DMS 273 (cell line): ENCODE data around the gene CD300H.

ENCODE experiments used
- DNase-seq: peaks from one replicate; lab custom pipeline; 2025; ENCODE audit not compliant: unreplicated experiment; lab: John Stamatoyannopoulos, UW

CD300H gene

DNA sequence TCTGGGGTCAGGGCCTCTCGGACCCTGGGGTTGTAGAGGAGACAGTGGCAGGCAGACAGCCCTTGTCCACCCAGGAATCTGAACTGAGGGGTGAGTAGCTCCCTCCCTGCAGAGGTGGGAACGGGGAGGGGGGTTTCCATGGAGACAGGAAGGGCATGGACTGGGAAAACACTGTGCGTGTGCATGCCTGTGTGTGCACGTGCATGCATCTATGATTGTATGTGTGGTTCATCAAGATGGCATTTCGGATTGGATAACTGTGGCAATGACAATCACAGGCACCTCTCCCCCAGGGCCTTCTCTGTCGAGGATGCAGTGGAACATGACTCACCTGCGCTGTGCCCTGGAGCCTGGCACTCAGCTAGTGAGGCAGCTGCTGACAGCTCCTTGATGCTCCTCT lies 15.3 kb downstream of the CD300H start:
- no peak for DNase-seq

GRCh38 chr17:74550602-74551001 lies 16.7 kb downstream of the CD300H start:
- DNase-seq = no peak

DNA sequence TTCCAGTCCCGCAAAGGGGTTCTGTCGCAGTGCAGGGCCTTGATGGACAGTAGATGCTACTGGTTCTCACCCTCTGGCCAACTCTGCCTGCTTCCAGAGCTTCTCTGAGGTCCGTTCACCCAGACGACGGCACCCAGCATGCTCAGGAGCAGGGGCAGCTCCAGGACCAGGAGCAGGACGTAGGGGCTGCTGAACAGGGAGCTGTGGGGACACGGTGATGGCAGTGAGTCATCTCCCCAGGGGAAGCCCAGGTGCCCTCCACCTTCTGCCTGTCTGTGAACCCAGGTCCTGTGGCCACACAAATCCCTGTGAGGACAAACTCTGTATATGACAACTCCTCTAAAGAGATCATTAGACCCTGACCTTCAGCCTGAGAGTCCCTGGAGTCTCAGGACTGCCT lies 18.0 kb downstream of the CD300H start:
- no peak for DNase-seq

- no peak for DNase-seq
Observed at GRCh38 chr17:74547736-74548135, 19.6 kb downstream of the CD300H start.

GRCh38 chr17:74547264-74547663 lies 20.0 kb downstream of the CD300H start:
- no peak for DNase-seq

- no peak for DNase-seq
Observed at GRCh38 chr17:74546586-74546985, 20.7 kb downstream of the CD300H start.

DNA sequence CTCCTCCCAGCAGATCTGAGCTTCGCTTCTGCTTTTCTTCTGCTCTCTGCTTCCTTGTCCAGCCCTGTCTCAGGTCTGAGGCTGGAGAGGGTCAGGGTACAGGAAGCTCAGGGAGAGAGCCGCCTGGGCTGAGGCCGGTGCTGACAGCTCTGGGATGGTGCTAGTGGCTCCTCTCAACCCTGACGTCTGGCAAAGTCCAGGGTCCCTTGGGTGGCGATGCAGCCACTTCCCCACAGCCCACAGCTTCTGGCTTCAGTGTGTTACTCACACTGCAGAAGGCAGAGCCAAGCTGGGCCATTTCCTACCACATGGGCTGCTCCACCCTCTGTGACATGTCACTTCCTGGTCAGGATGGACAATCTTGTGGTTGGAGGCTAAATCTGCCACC lies 21.5 kb downstream of the CD300H start, which contains the start of gene CD300C:
Gene CD300C (minus strand): TSS at position 273 of the 388 bp plus-strand sequence. CDS start 333 bp downstream, outside the sequence.
- peak; percentile 11 for DNase-seq

DNA sequence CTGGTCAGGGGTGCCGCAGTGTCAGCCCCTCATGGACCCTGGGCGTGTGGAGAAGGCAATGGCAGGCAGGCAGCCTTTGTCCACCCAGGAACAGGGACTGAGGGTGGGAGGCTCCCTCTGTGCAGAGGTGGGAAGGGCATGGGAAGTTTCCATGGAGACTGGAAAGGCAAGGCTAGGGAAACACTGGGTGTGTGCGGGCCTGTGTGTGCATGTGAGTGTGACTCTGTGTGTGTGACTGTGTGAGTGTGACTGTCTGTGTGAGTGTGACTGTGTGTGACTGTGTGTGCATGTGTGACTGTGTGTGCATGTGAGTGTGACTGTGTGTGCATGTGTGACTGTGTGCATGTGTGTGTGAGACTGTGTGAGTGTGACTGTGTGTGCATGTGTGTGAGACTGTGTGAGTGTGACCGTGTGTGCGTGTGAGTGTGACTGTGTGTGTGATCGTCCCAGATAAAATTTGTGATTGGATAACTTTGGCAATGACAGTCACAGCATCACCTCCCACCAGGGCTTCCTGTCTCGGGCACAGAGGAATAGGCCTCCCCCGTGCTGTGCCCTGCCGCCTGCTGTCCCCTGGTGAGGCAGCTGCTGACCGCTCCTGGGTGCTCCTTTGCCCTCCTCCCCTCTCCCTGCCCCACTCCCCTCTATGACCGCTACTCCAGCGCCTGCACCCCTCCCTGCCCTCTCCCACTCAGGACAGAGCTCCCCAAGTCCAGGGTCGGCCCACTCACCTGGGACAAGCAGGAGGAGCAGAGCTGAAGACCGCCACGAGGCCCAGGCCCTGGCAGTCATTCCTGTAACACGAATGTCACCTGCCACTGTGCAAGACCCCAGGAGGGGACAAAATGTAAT lies 22.1 kb downstream of the CD300H start:
- DNase-seq = no peak

- no peak for DNase-seq
Observed at GRCh38 chr17:74543891-74544760, 23.2 kb downstream of the CD300H start.

DNA sequence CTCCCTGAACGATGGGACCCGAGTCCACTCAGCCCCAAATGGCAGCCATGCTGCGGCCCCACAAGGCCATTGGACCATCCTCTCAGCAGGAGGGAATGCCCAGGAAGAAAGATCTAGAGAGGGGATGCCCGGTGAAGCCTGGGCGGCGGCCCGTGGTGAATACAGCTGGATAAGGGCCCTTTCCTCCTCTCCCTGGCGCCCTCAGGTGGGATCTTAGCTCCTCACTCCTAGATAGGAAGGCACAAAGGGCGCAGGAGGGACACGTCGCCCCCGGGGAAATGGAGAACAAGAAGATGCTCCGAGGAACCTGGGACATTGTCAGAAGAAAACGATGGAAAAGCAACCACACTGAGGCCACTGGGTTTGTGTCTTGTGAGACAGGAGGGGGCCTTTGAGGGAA lies 23.9 kb downstream of the CD300H start:
- DNase-seq = no peak

- DNase-seq = no peak
Observed at GRCh38 chr17:74542727-74543383, 24.5 kb downstream of the CD300H start.

- DNase-seq = no peak
Observed at GRCh38 chr17:74542166-74542565, 25.1 kb downstream of the CD300H start.

DNA sequence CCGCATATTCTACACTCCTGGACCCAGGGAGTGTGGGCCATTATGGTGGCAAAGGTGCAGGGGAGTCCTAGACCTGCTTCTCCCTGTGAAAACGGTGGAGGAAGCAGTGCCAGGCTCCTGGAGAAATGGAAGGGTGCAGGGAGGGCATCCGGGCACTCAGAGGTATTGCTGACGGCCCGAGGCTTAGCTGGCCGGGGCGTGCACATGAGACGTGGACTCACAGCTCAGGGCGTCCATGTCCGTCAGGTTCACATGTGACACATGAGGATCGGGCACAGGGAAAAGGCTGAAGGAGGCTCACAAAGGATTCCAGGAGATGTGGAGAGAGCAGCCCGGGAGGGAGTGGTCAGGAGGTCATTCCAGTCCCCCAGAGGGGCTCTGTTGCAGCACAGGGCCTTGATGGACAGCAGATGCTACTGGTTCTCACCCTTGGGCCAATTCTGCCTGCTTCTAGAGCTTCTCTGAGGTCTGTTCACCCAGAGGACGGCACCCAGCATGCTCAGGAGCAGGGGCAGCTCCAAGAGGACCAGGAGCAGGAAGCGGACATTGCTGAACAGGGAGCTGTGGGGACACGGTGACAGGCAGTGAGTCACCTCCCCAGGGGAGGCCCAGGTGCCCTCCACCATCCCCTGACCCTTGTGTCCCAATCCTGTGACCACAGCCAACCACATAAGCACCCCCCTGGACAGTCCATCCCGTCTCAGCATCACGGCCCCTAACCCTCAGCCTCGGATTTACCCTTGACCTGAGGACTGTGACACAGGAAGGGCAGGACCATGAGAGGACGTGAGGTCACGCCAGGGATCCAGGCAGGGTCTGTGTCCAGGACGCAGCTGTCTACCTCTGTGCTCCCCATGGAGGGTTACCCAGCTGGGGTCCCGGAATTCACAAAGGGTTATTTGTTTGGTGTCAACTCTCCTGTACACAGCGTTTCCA lies 25.9 kb downstream of the CD300H start:
- no peak for DNase-seq

GRCh38 chr17:74539281-74539820 lies 28.0 kb downstream of the CD300H start:
- DNase-seq = no peak

DNA sequence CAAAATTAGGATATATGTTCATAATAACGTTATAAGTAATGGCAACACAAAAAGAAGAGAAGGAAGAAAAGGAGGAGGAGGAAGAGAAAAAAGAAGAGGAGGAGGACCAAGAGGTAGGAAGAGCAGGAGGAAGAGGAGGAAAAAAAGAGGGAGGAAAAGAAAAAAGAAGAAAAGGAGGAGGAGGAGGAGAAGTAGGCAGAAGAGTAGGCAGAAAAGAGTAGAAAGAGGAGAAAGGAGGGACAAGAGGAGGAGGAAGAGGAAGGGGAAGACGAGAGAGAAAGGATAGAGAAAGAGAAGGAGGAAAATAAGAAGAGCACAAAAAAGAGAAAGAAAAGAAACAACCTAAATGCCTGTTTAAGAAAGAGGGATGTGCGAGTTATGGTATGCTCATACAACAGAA lies 30.4 kb downstream of the CD300H start:
- DNase-seq = no peak

DNA sequence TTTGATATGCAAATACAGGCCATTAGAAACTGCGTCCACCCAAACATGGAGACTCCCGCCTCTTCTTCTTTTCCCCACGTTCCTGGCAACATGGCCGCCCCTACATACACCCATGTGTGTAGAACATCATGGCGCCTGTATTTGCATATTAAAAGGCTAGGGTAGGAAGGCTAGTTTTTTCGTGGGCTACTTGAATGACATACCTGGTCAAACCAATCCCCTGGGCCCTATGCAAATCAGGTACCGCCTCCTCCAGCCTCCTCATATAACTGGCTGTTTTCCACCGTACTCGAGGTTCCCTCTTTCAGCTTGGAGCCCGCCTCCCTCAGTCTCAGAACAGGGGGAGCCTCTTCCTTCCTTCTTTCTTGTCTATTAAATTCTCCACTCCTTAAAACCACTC lies 35.2 kb downstream of the CD300H start:
- no peak for DNase-seq

- no peak for DNase-seq
Observed at GRCh38 chr17:74531231-74531761, 36.0 kb downstream of the CD300H start, which contains the start of gene CD300LB. Gene CD300LB, minus strand, starts transcription at chr17:74531475. Its CDS starts 125 bp downstream, at chr17:74531350.

DNA sequence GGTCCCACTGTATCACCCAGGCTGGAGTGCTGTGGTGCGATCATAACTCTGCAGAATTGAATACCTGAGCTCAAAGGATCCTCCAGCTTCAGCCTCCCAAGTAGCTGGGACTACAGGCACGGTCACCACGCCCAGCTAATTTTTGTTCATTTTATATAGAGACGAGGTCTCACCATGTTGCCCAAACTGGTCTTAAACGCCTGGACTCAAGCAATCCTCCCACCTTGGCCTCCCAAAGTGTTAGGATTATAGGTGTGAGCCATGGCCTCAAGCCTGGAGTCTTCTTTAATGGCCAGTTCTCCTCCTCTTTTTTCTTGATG lies 36.5 kb downstream of the CD300H start:
- no peak for DNase-seq

- no peak for DNase-seq
Observed at GRCh38 chr17:74529243-74529642, 38.1 kb downstream of the CD300H start.
